B cell (primary cell): ENCODE results near the gene FAF2. TPM values are rescaled to one million over a fixed set of nuclear protein-coding genes. Genes with fewer than 3 reads are reported as not detected.

Experiments
- ATAC-seq: fragments of 200-7000 bp; cut with Tn5 transposase; one replicate; pipeline ENCODE4 v1.10.0; 2021; ENCODE audit warnings: low read depth, mild to moderate bottlenecking, moderate number of reproducible peaks, moderate library complexity
- CTCF ChIA-PET: fragments of 350-600 bp; sonication (Branson Sonifier 250); formaldehyde crosslinking; loops from one replicate; lab custom pipeline; 2021; ENCODE audit warnings: antibody characterized with exemption, inconsistent platforms; lab: Charles Lee
- POLR2A ChIA-PET: fragments of 350-600 bp; sonication (Branson Sonifier 250); formaldehyde crosslinking; loops from one replicate; lab custom pipeline; 2021; ENCODE audit warnings: antibody characterized with exemption; lab: Charles Lee
- DNase-seq: peaks from one replicate; pipeline ENCODE4 v3.0.0; 2013
- H2AFZ ChIP-seq: 2 replicates; pipeline ENCODE4 v1.6.1; 2012; ENCODE audit warnings: mild to moderate bottlenecking, low read depth, low read length; ENCODE audit not compliant: insufficient read depth, poor library complexity, severe bottlenecking
- H3K27ac ChIP-seq, 2 donors: 1 replicate in 1 of 2; 2 replicates in 1 of 2; pipeline ENCODE4 v1.5.1; 2012 to 2013; ENCODE audit warnings: low read length in 2 of 2, mild to moderate bottlenecking in 2 of 2, moderate library complexity in 1 of 2
- H3K27me3 ChIP-seq, 4 experiments: fragments of 200-600 bp in 1 of 4; sonication (generic) in 1 of 4; replicated peaks in 1 of 4; 1 replicate in 2 of 4; 2 replicates in 2 of 4; pipeline versions ENCODE4 v1.6.1 to v1.7.0; 2013 to 2016; ENCODE audit warnings: low read length in 3 of 4, mild to moderate bottlenecking in 2 of 4, mixed read lengths in 1 of 4, moderate library complexity in 1 of 4; ENCODE audit not compliant: insufficient read depth in 4 of 4, control insufficient read depth in 3 of 4; ENCODE audit errors: control extremely low read depth in 1 of 4
- H3K36me3 ChIP-seq, 2 experiments: replicated peaks in 1 of 2; 1 replicate in 1 of 2; 2 replicates in 1 of 2; pipeline versions ENCODE4 v1.6.1 to v1.7.1; 2013; ENCODE audit warnings: low read length in 1 of 2; ENCODE audit not compliant: insufficient read depth in 2 of 2, control insufficient read depth in 1 of 2; ENCODE audit errors: control extremely low read depth in 1 of 2, extremely low read depth in 1 of 2
- H3K4me1 ChIP-seq, 2 donors: fragments of 200-600 bp in 1 of 2; sonication (generic) in 1 of 2; 1 replicate in 1 of 2; 2 replicates in 1 of 2; pipeline versions ENCODE4 v1.5.1 to v1.6.1; 2013 to 2017; ENCODE audit warnings: low read length in 2 of 2; ENCODE audit not compliant: control insufficient read depth in 2 of 2, insufficient read depth in 2 of 2
- H3K4me2 ChIP-seq: replicated peaks from 2 replicates; pipeline ENCODE3; 2012; ENCODE audit warnings: mild to moderate bottlenecking, low read depth, low read length; ENCODE audit not compliant: poor library complexity, severe bottlenecking
- H3K4me3 ChIP-seq, 5 experiments: fragments of 200-600 bp in 1 of 5; sonication (generic) in 1 of 5; 1 replicate in 3 of 5; 2 replicates in 2 of 5; pipeline versions ENCODE4 v1.5.1 to v1.7.0; 2011 to 2016; ENCODE audit warnings: low read length in 4 of 5, mild to moderate bottlenecking in 4 of 5, low read depth in 2 of 5, control low read depth in 1 of 5, moderate library complexity in 1 of 5; ENCODE audit not compliant: insufficient read depth in 1 of 5; ENCODE audit errors: control extremely low read depth in 1 of 5, extremely low read depth in 1 of 5
- H3K79me2 ChIP-seq: fragments of 200-600 bp; sonication (generic); one replicate; pipeline ENCODE4 v1.6.0; 2016; ENCODE audit warnings: low read length; ENCODE audit not compliant: control insufficient read depth, insufficient read depth
- H3K9ac ChIP-seq: fragments of 200-600 bp; sonication (generic); 2 replicates; pipeline ENCODE4 v1.6.1; 2017; ENCODE audit warnings: mild to moderate bottlenecking, low read length, moderate library complexity
- H3K9me3 ChIP-seq, 3 donors: one replicate each; pipeline versions ENCODE4 v1.6.1 to v1.7.1; 2013; ENCODE audit warnings: low read length in 2 of 3; ENCODE audit not compliant: control insufficient read depth in 2 of 3, insufficient read depth in 1 of 3; ENCODE audit errors: control extremely low read depth in 1 of 3
- H4K20me1 ChIP-seq: 2 replicates; pipeline ENCODE4 v1.6.0; 2012; ENCODE audit warnings: mild to moderate bottlenecking, low read length; ENCODE audit not compliant: insufficient read depth, control insufficient read depth, poor library complexity, severe bottlenecking
- H3K27ac Mint-ChIP-seq: one replicate; pipeline ENCODE4 v1.8.0; 2021; ENCODE audit warnings: mixed read lengths
- H3K27me3 Mint-ChIP-seq: one replicate; pipeline ENCODE4 v1.8.0; 2021; ENCODE audit warnings: mixed read lengths
- H3K4me1 Mint-ChIP-seq: one replicate; pipeline ENCODE4 v1.8.0; 2021; ENCODE audit warnings: mixed read lengths
- H3K4me3 Mint-ChIP-seq: one replicate; pipeline ENCODE4 v1.8.0; 2021; ENCODE audit warnings: mixed read lengths
- H3K9me3 Mint-ChIP-seq: one replicate; pipeline ENCODE4 v1.8.0; 2022; ENCODE audit warnings: mixed read lengths; ENCODE audit not compliant: insufficient read depth
- CTCF ChIP-seq: fragments of 200-600 bp; IDR thresholded peaks from one replicate; pipeline ENCODE4 v1.8.0; 2022; ENCODE audit warnings: antibody characterized with exemption, mild to moderate bottlenecking
- EZH2 ChIP-seq: IDR thresholded peaks from 2 replicates; pipeline ENCODE4 v1.6.1; 2012; ENCODE audit warnings: borderline replicate concordance, low read depth, mild to moderate bottlenecking, moderate library complexity, low read length; ENCODE audit not compliant: insufficient read depth, poor library complexity, severe bottlenecking
- WGBS: methylation state at CpG from one replicate; pipeline ENCODE4 v1.1.5; 2013; ENCODE audit warnings: missing lambda C conversion rate; ENCODE audit not compliant: insufficient coverage; 5-methylcytosine and 5-hydroxymethylcytosine counted together
- intact Hi-C: fragments of 100-400 bp; cut with micrococcal nuclease; formaldehyde crosslinking; loops from one replicate; pipeline ENCODE4 v1.10.0; 2022
- polyA minus RNA-seq: library from RNA; depleted of rRNA, polyadenylated mRNA; stranded (reverse); fragments of >200 nt; gene quantifications from 2 replicates; pipeline ENCODE4 v1.2.3, GENCODE V29; 2012
- polyA plus RNA-seq: library from polyadenylated mRNA; depleted of rRNA; stranded (reverse); fragments of >200 nt; gene quantifications from 2 replicates; pipeline ENCODE4 v1.2.3, GENCODE V29; 2012
- total RNA-seq, 2 donors: library from RNA; stranded (reverse); fragments of 120-200 nt in 1 of 2; gene quantifications; 1 replicate in 1 of 2; 2 replicates in 1 of 2; pipeline versions ENCODE4 v1.2.3 to v1.2.4, GENCODE V29; 2013 to 2022

FAF2 gene
- 35.1 and 41.3 TPM in 2 replicates for total RNA-seq
- 21.6 TPM for total RNA-seq (2013)
- polyA plus RNA-seq, result 10.9 and 16.0 TPM in 2 replicates
- 9.9 and 17.5 TPM in 2 replicates for polyA minus RNA-seq

DNA sequence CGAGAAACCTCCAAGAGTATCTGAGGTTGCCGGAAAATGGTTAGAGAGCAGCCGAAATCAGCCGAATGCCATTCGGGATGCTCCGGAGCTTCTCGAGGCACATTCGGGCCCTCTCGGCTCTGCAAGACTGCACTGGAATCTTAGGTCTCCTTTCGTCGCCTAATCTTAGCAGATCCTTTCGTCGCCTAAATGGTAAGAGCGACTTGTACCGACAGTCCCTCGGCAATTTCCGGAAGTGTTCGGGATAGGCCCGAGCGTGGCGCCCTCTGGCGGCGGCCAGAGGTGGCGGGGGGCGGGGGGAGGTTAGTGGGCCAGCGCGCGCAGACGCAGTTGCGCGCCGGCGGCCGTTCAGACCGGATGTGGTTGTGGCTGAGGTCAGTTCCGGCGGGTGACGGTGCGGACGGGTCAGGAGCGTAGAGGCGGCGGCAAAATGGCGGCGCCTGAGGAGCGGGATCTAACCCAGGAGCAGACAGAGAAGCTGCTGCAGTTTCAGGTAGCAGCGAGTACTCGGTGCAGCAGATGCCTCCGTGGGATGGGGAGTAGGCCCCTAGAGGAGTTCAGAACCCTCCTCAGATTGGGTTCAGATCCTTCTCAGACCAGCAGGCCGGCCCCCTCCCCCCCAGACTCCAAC is at the start of gene FAF2:
Gene FAF2 (plus strand): TSS at position 408 of the 631 bp plus-strand sequence. CDS start 23 bp downstream, at position 431.
- CTCF ChIA-PET, result interaction anchor here (0.8 to 4.8 kb wide), 12 partner anchors 17 to 213 kb away, joined by 3 to 29 read pairs (median 4); partner anchors contain the start of genes CLTB, KIAA1191 and RNF44

More for the DNA sequence above, at the start of gene FAF2:
- intact Hi-C loops, result loop anchor here (1.0 kb wide), 6 partner anchors 32 to 199 kb away; partner anchors contain the start of genes CLTB, HIGD2A, KIAA1191 and NOP16
- POLR2A ChIA-PET, result interaction anchor here (0.7 to 2.5 kb wide), 10 partner anchors 13 to 213 kb away, joined by 3 to 30 read pairs (median 4); partner anchors contain the start of genes CLTB, NOP16 and RNF44
- H3K27ac Mint-ChIP-seq, result peak within 1 kb of the TSS; percentile 99
- peak within 1 kb of the TSS; percentile 81 to 93 for H3K27ac ChIP-seq
- TF ChIP-seq CTCF, result peak; percentile 92
- TF ChIP-seq EZH2, result no peak
- H3K4me1 ChIP-seq, result peaks cover 16 to 20% of the 10 kb centered on the region in 2 donors
- H3K4me3 ChIP-seq, result peak within 1 kb of the TSS; percentile 77 to 99 (median 99)
- peaks cover 0 to 7% of the 10 kb centered on the region in 2 experiments for H3K36me3 ChIP-seq
- under 1% methylated on average over 48 of the region's 50 CpGs for WGBS
- peak within 1 kb of the TSS; percentile 84 for H3K4me2 ChIP-seq
- no peaks in the 10 kb centered on the region for H3K27me3 ChIP-seq
- H3K4me1 Mint-ChIP-seq, result peaks cover 32% of the 10 kb centered on the region
- no peaks in the 10 kb centered on the region for H3K27me3 Mint-ChIP-seq
- ATAC-seq (peak; percentile 91), DNase-seq (peak; percentile 99)
- H3K79me2 ChIP-seq, result peaks cover 57% of the 10 kb centered on the region
- H3K9ac ChIP-seq, result peak within 1 kb of the TSS; percentile 93
- peaks cover 4% of the 10 kb centered on the region for H4K20me1 ChIP-seq
- peak within 1 kb of the TSS; percentile 97 for H2AFZ ChIP-seq
- H3K4me3 Mint-ChIP-seq, result peak within 1 kb of the TSS; percentile 98
- H3K9me3 Mint-ChIP-seq, result no peaks in the 10 kb centered on the region
- no peaks in the 10 kb centered on the region for H3K9me3 ChIP-seq
